ENCODE data around the gene NEXN.

- no peak for TF ChIP-seq POLR2A (IDR thresholded peaks at IDR 0.05; ENCODE audit: extremely low read depth, insufficient read length)
- TF ChIP-seq MAX (IDR thresholded peaks at IDR 0.05; ENCODE audit: low read depth, low read length): no peak
Measured at GRCh38 chr1:77990629-77991204, 102.3 kb downstream of the NEXN start.
